GDM1 (cell line): ENCODE measurements around the gene FGF10.

Source experiments
- DNase-seq: peaks from one replicate; lab custom pipeline; 2025; lab: John Stamatoyannopoulos, UW

Gene FGF10

DNA sequence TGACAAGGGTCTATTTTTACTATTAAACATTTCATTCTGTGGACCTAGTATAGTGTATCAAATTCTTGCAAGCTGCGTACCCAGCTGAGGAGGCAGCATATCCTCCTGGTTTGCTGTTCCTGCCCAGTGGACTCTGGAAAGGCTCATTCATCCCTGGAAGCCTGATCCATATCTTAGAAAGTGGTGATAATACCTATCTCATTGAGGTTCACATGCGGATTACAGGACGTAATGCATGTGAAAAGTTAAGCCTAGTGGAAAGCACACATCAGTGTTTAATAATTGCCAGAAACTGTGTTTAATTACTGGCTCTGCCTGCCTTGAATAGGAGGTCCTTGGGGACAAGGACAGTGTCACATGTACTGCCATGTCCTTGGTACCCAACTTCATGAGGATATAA, 132.0 kb downstream of the FGF10 start:
- no peak for DNase-seq
